Keratinocyte (primary cell): ENCODE data around the gene MAP3K2. TPM values are rescaled to one million over a fixed set of nuclear protein-coding genes. Genes with fewer than 3 reads are reported as not detected.

Experiments
- DNase-seq: peaks from one replicate; pipeline ENCODE4 v3.0.0-alpha.2; 2011; ENCODE audit warnings: low read depth, missing footprints, low spot score
- FAIRE-seq: peaks from 2 replicates; lab custom pipeline; 2011; peaks lifted over from hg19 to GRCh38; lab: Jason Lieb, UNC
- H2AFZ ChIP-seq: 2 replicates; pipeline ENCODE4 v1.6.0; 2012; ENCODE audit warnings: low read length, control low read depth, inconsistent platforms; ENCODE audit not compliant: control insufficient read depth
- H3K27ac ChIP-seq: 2 replicates; pipeline ENCODE4 v1.5.1; 2011; ENCODE audit warnings: low read length; ENCODE audit not compliant: control insufficient read depth, insufficient read depth
- H3K27me3 ChIP-seq: 3 replicates; pipeline ENCODE4 v1.6.0; 2011; ENCODE audit warnings: low read length; ENCODE audit not compliant: control insufficient read depth, insufficient read depth; ENCODE audit errors: extremely low read depth
- H3K36me3 ChIP-seq, 2 experiments: 2 replicates in 1 of 2; 3 replicates in 1 of 2; pipeline ENCODE4 v1.5.1; 2011; ENCODE audit warnings: low read length in 2 of 2, mild to moderate bottlenecking in 1 of 2; ENCODE audit not compliant: control insufficient read depth in 2 of 2, insufficient read depth in 2 of 2; ENCODE audit errors: extremely low read depth in 1 of 2
- H3K4me1 ChIP-seq: 3 replicates; pipeline ENCODE4 v1.5.1; 2011; ENCODE audit warnings: low read length; ENCODE audit not compliant: control insufficient read depth, insufficient read depth; ENCODE audit errors: extremely low read depth
- H3K4me2 ChIP-seq: 3 replicates; pipeline ENCODE4 v1.6.0; 2011; ENCODE audit warnings: low read depth, low read length; ENCODE audit not compliant: control insufficient read depth, insufficient read depth; ENCODE audit errors: extremely low read depth
- H3K4me3 ChIP-seq, 3 experiments: fragments of 200-600 bp in 1 of 3; sonication (generic) in 1 of 3; 2 replicates in 2 of 3; 3 replicates in 1 of 3; pipeline ENCODE4 v1.5.1; 2011 to 2016; ENCODE audit warnings: low read length in 3 of 3, mild to moderate bottlenecking in 3 of 3, control low read depth in 2 of 3, inconsistent platforms in 1 of 3, low read depth in 1 of 3, mixed read lengths in 1 of 3, mixed run types in 1 of 3, moderate library complexity in 1 of 3; ENCODE audit not compliant: control insufficient read depth in 2 of 3, insufficient read depth in 2 of 3; ENCODE audit errors: extremely low read depth in 1 of 3
- H3K79me2 ChIP-seq: 2 replicates; pipeline ENCODE4 v1.6.0; 2012; ENCODE audit warnings: low read length; ENCODE audit not compliant: control insufficient read depth, insufficient read depth
- H3K9ac ChIP-seq: 3 replicates; pipeline ENCODE4 v1.6.0; 2011; ENCODE audit warnings: low read length; ENCODE audit not compliant: control insufficient read depth, insufficient read depth; ENCODE audit errors: extremely low read depth
- H3K9me1 ChIP-seq: 3 replicates; pipeline ENCODE4 v1.6.0; 2011; ENCODE audit warnings: low read length; ENCODE audit not compliant: control insufficient read depth, insufficient read depth; ENCODE audit errors: extremely low read depth
- H3K9me3 ChIP-seq: 2 replicates; pipeline ENCODE4 v1.5.1; 2012; ENCODE audit warnings: low read depth, low read length; ENCODE audit not compliant: control insufficient read depth
- H4K20me1 ChIP-seq: 3 replicates; pipeline ENCODE4 v1.6.0; 2011; ENCODE audit warnings: low read length; ENCODE audit not compliant: control insufficient read depth, insufficient read depth; ENCODE audit errors: extremely low read depth
- CTCF ChIP-seq, 3 experiments: IDR thresholded peaks in 1 of 3; conservative IDR thresholded peaks in 1 of 3; optimal IDR thresholded peaks in 1 of 3; 2 replicates in 2 of 3; 3 replicates in 1 of 3; pipeline versions ENCODE3 to v1.5.1; 2011; ENCODE audit warnings: low read length in 3 of 3, mild to moderate bottlenecking in 3 of 3, moderate library complexity in 2 of 3, control low read depth in 1 of 3, inconsistent platforms in 1 of 3; ENCODE audit not compliant: insufficient read depth in 2 of 3; ENCODE audit errors: extremely low read depth in 1 of 3
- EZH2 ChIP-seq: IDR thresholded peaks from one replicate; pipeline ENCODE4 v1.6.1; 2012; ENCODE audit warnings: inconsistent platforms, mild to moderate bottlenecking, low read length, moderate library complexity
- dilution Hi-C: fragments of 300-500 bp; cut with MboI; formaldehyde crosslinking; loops from one replicate; pipeline ENCODE4 v1.7.0; 2020; ENCODE audit warnings: low sequenced_read_pairs; ENCODE audit not compliant: extremely low pct_ligation_motif_present
- polyA plus RNA-seq, 5 experiments: library from polyadenylated mRNA; depleted of rRNA in 3 of 5; stranded (reverse) in 3 of 5; stranded (forward) in 1 of 5; unstranded in 1 of 5; fragments of >200 nt; gene quantifications; 1 replicate in 1 of 5; 2 replicates in 3 of 5; 3 replicates in 1 of 5; pipeline versions ENCODE4 v1.2.1 to v1.2.3, GENCODE V29; 2011 to 2012; ENCODE audit warnings: missing spikeins in 2 of 5, low read depth in 1 of 5, low replicate concordance in 1 of 5

MAP3K2 gene
- polyA plus RNA-seq, 1 donor (not counting 4 experiments of a cell fraction or from before 2014, with no cell fraction given), result 11.9 TPM

DNA sequence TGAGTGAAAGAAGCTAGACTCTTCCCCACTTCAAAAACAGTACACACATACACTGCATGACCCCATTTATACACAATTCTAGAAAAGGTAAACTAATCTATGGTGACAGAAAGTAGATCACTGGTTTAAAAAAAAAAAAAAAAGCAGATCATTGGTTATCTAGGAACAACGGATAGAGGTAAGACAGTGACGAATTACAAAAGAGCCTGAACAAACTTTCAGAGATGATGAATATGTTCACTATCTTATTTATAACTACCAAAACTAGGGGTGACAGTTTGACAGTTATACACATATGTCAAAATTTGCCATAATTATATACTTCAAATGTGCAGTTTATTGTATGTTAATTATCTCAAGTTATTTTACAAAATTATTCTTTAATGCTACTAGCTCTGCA, 27.5 kb downstream of the MAP3K2 start:
- H3K4me2 ChIP-seq, result no peak overlapping the region

GRCh38 chr2:127359520-127359919, 28.3 kb downstream of the MAP3K2 start:
- Histone ChIP-seq H3K4me3 (no peak overlapping the region), H2AFZ (no peak overlapping the region), H3K9me1 (no peaks in the 10 kb centered on the region), H3K4me2 (no peak overlapping the region), H3K9me3 (no peaks in the 10 kb centered on the region), H3K79me2 (peaks cover 35% of the 10 kb centered on the region), H4K20me1 (no peaks in the 10 kb centered on the region), H3K4me1 (no peaks in the 10 kb centered on the region), H3K36me3 (no peaks in the 10 kb centered on the region), H3K9ac (no peak overlapping the region), H3K27me3 (no peaks in the 10 kb centered on the region), H3K27ac (no peak overlapping the region)
- TF ChIP-seq CTCF (optimal IDR thresholded peaks at IDR 0.05 in 1 of 3, IDR thresholded peaks at IDR 0.05 in 1 of 3, conservative IDR thresholded peaks at IDR 0.05 in 1 of 3; ENCODE audit: extremely low read depth in 1 of 3, insufficient read depth in 2 of 3, low read length in 3 of 3), result no peak
- no peak for TF ChIP-seq EZH2
- FAIRE-seq (no peak), DNase-seq (no peak)
- dilution Hi-C loops, result loop anchor here (25.0 kb wide), 1 partner anchor 103 kb away; no protein-coding TSS in a partner anchor

More for the DNA sequence above, 27.5 kb downstream of the MAP3K2 start:
- TF ChIP-seq CTCF (optimal IDR thresholded peaks at IDR 0.05 in 1 of 3, IDR thresholded peaks at IDR 0.05 in 1 of 3, conservative IDR thresholded peaks at IDR 0.05 in 1 of 3; ENCODE audit: extremely low read depth in 1 of 3, insufficient read depth in 2 of 3, low read length in 3 of 3) (no peak), EZH2 (no peak)
- Histone ChIP-seq H4K20me1 (peaks cover under 1% of the 10 kb centered on the region), H3K79me2 (peaks cover 34% of the 10 kb centered on the region), H3K36me3 (no peaks in the 10 kb centered on the region), H2AFZ (no peak overlapping the region), H3K4me1 (no peaks in the 10 kb centered on the region), H3K27ac (no peak overlapping the region), H3K4me3 (no peak overlapping the region), H3K9ac (no peak overlapping the region), H3K27me3 (no peaks in the 10 kb centered on the region), H3K9me3 (no peaks in the 10 kb centered on the region), H3K9me1 (no peaks in the 10 kb centered on the region)
- FAIRE-seq (no peak), DNase-seq (no peak)
- dilution Hi-C loops, result loop anchor here (25.0 kb wide), 1 partner anchor 102 kb away; no protein-coding TSS in a partner anchor
